ENCODE data around the gene WFS1.

The WFS1 gene, protein sequence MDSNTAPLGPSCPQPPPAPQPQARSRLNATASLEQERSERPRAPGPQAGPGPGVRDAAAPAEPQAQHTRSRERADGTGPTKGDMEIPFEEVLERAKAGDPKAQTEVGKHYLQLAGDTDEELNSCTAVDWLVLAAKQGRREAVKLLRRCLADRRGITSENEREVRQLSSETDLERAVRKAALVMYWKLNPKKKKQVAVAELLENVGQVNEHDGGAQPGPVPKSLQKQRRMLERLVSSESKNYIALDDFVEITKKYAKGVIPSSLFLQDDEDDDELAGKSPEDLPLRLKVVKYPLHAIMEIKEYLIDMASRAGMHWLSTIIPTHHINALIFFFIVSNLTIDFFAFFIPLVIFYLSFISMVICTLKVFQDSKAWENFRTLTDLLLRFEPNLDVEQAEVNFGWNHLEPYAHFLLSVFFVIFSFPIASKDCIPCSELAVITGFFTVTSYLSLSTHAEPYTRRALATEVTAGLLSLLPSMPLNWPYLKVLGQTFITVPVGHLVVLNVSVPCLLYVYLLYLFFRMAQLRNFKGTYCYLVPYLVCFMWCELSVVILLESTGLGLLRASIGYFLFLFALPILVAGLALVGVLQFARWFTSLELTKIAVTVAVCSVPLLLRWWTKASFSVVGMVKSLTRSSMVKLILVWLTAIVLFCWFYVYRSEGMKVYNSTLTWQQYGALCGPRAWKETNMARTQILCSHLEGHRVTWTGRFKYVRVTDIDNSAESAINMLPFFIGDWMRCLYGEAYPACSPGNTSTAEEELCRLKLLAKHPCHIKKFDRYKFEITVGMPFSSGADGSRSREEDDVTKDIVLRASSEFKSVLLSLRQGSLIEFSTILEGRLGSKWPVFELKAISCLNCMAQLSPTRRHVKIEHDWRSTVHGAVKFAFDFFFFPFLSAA

GRCh38 chr4:6269616-6270511 lies at the start of gene WFS1:
Gene WFS1 (plus strand): TSS chr4:6269850. CDS start chr4:6277456, 7,606 bp downstream.
- DNase-seq (ENCODE audit: low spot score): peak; percentile 99

- DNase-seq (ENCODE audit: low spot score): no peak
Observed at GRCh38 chr4:6221301-6221850, 48.3 kb upstream of the WFS1 start.

DNA sequence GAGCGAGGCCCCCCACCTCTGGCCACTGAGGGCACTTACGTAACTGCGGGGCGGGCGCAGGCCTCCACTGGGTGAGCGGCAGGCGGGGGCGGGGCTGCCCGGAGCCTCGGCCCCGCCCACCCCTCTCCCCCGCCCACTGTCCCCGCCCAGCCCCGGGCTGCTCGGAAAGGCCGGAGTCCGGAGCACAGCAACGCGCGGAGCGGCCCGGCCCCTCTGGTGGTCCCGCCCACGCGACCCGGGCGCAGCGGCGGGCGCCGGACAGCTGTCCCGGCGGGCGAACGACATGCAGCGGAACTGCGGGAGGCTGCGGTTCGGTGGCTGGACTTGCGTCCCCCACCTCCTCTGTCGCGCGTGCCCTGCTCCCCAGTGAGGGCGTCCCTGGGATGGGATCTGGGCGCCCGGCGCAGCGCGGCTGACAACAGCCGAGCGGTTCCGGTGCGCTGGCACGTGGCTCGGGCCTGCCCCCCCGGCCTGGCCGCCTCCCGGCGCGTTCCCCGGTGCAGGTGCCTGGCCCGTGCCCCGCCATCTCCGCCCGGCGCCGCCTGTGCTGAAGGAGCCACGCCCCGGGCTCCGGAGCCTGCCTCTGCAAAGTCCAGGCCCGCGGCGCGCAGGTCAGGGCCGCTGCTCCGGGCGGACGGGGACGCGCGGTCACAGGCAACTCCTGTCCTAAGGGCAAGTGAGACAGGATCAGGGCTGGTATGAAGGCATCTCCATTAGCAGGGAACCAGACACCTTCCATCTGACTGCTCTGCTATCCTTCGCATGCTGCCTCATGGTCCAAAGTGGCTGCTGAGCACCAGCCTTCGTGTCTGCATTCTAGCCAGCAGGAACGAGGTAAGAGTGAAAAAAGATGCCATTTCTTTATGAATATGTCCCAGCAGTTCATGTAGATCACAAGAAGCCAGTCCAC lies 47.5 kb upstream of the WFS1 start:
- peak; percentile 88 for DNase-seq (ENCODE audit: low spot score)

DNA sequence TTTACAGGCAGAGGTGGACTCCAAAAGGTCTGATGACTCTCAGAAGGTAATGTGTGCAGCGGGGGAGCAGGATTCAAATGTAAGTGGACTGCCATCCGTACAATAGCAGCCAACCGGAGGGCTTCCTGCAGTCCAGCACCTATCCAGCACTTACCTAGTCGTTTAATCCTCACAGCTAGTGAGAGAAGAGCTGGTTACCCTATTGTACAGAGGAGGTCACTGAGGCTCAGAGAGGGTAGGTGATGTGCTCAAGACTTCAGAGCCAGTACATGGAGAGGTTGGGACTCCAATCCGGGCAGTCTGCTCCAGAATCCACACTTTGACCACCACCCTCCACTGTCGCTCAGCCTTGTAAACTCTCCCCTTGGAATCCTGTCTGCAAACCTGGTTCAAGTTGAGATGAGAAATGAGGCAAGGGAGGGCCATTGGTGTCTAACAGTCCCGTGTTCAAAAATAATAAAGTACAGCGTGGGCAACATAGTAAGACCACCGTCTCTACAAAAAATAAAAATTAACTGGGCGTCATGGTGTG lies 46.8 kb upstream of the WFS1 start:
- no peak for DNase-seq (ENCODE audit: low spot score)

DNA sequence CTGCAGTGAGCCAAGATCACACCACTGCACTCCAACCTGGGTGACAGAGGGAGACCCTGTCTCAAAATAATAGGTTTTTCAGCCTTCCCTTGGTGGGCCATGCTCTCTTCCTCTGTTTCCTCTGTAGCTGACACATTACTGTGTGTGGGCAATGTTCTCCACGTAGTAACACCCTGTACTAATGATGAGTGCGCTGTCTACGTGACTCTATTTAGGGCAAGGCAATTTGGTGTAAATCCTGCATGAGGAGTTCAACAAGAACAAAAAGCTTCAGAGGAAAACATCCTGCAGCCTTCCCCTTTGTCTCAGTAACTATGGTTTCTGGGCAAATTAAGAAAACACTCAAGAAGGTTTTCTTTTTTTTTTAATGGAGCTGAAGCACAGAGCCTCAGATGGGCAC lies 44.9 kb upstream of the WFS1 start:
- DNase-seq (ENCODE audit: low spot score): no peak

GRCh38 chr4:6225469-6225868 lies 44.2 kb upstream of the WFS1 start:
- peak; percentile 72 for DNase-seq (ENCODE audit: low spot score)

- DNase-seq (ENCODE audit: low spot score): no peak
Observed at GRCh38 chr4:6226506-6226905, 43.1 kb upstream of the WFS1 start.

GRCh38 chr4:6227412-6228157 lies 42.1 kb upstream of the WFS1 start:
- DNase-seq (ENCODE audit: low spot score): no peak

DNA sequence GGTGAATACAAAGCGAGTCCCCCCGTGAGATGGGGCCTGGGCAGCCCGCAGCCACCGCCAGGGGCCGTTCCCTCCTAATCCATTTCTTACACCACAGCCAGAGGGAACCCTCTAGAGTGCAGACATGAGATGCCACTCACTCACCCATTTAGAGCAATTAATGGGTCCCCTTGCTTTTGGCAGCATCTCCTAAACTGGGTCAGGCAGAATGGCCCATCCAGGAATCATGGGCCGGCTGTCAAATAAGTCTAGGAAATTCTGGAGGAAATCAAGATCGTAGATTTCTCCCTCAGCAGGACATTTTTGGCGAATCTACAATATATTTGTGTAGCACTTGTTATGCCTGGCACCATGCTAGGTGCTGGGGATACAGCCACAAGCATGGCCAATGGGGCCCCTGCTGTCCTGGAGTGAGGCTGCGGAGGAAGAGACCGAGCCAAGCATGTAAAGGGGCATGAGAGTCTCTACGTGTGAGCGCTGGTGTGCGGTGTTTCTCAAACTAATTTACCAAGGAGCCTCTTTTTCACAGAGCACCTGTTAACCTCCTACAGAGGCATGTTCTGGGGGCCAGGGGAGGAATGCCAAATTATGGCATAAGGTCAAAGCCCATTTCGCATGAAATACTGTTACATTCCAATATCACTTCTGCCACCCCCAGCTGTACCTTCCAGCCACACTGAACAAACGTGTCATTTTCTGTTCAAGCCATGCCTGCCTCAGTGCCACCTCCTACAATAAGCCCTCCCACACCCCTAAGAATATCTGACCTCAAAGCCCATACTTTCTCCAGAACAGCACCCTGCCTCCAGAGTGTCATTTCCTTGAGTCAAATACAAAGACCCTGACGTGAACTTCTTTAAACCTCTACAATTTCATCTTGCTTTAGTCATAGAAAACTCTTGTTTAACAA lies 41.2 kb upstream of the WFS1 start:
- DNase-seq (ENCODE audit: low spot score): no peak

GRCh38 chr4:6229095-6229494 lies 40.6 kb upstream of the WFS1 start:
- no peak for DNase-seq (ENCODE audit: low spot score)

DNA sequence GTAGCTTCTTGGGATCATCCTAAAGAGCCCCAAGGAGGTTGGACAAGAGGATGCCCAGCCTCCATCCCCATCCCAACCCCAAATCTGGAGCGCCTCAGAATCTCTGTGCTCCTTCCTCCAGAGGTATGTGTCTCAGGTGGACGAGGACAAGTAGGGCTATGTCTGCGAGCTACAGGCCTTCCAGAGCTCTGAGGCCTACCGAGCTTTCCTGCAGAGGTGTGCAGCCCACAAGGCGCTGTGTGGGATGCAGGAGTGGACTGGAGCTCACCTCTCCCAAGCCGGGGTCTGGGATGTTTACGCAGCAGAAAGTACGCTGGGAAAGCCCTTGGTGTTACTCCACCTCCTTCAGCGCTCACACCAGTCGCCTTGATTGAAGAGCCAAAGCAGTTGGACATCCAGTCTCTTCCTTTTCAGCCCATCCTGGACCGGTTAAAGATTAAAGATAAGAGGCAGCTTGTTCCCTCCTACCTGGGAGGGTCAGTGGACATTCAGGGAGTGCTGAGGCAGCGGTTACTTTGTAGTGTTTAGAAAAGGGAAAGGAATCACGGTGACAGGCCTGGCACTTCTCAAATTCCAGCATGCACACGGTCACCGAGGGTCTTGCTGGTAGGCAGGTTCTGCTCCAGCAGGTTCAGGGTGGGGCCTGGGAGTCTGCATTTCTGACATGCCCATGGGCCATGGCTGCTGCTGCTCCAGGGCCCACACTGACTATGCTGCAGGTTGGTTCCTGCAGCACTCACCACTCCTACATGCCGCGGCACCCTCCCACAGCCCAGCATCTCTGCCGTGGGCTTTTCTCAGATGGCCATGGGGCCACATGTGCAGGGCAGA lies 39.8 kb upstream of the WFS1 start:
- DNase-seq (ENCODE audit: low spot score): no peak

GRCh38 chr4:6230502-6230785 lies 39.2 kb upstream of the WFS1 start:
- DNase-seq (ENCODE audit: low spot score): no peak

GRCh38 chr4:6230827-6231662 lies 38.6 kb upstream of the WFS1 start:
- DNase-seq (ENCODE audit: low spot score): no peak

DNA sequence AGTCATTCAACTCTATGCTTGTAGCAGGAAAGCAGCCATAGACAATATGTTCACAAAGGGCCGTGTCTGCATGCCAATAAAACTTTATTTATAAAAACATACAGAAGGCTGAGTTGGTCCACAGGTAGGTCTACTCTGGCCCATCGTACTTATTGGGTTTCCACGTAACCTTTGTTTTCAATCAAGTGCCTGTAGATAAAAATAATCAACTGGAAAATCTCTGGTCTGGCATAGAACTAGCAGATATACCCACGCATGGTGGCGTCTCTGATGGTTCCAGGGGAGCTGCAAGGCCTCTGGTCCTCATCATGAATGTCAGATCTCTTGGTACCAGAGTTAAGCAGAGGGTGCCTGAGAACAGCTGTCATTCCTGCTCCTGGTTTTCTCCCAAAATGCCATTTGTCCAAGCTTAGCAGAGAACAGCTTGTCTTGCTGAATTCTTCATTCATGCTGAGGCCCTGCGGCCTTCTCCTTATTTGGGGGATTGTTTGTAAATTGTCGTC lies 37.9 kb upstream of the WFS1 start:
- no peak for DNase-seq (ENCODE audit: low spot score)

- no peak for DNase-seq (ENCODE audit: low spot score)
Observed at GRCh38 chr4:6232836-6233785, 36.5 kb upstream of the WFS1 start.

GRCh38 chr4:6233929-6234328 lies 35.7 kb upstream of the WFS1 start:
- no peak for DNase-seq (ENCODE audit: low spot score)

All from ecto neural progenitor cell (in vitro differentiated cells).